IMR-90 (cell line): ENCODE data around the gene RHOD. TPM values are rescaled to one million over a fixed set of nuclear protein-coding genes. Genes with fewer than 3 reads are reported as not detected.
A peak's percentile ranks its signal among the peaks of the same experiment; 100 is the strongest.

Experiments
- ATAC-seq: fragments of 200-7000 bp; cut with Tn5 transposase; 2 replicates; pipeline ENCODE4 v1.9.1; 2020; ENCODE audit warnings: low read depth, mild to moderate bottlenecking, moderate library complexity
- BruUV-seq: library from RNA; stranded (reverse); fragments of 400-500 nt; replicated peaks from 2 replicates; lab custom pipeline; 2021; lab: Mats Ljungman, UMichigan
- CTCF ChIA-PET: fragments of 300-600 bp; formaldehyde crosslinking; extraction: SDS; loops from one replicate; lab custom pipeline; 2021; ENCODE audit warnings: antibody characterized with exemption; lab: Yijun Ruan, JAX
- POLR2A ChIA-PET: fragments of 300-600 bp; sonication (Branson Sonifier 250); formaldehyde crosslinking; loops from one replicate; lab custom pipeline; 2022; ENCODE audit warnings: antibody characterized with exemption; ENCODE audit not compliant: unreplicated experiment; lab: Charles Lee
- DNase-seq: peaks from one replicate; pipeline ENCODE4 v3.0.0; 2013
- H2AFZ ChIP-seq: replicated peaks from 2 replicates; pipeline ENCODE3; 2013; ENCODE audit warnings: low read length, mild to moderate bottlenecking; ENCODE audit not compliant: poor library complexity
- H2AK5ac ChIP-seq: 2 replicates; pipeline ENCODE4 v1.6.1; 2013; ENCODE audit warnings: low read depth, low read length, inconsistent platforms
- H2AK9ac ChIP-seq: replicated peaks from 2 replicates; pipeline ENCODE3; 2013; ENCODE audit warnings: mild to moderate bottlenecking, low read depth, low read length, moderate library complexity; ENCODE audit not compliant: poor library complexity
- H2BK120ac ChIP-seq: 2 replicates; pipeline ENCODE4 v1.6.1; 2013; ENCODE audit warnings: low read depth, low read length, inconsistent platforms
- H2BK15ac ChIP-seq: 3 replicates; pipeline ENCODE4 v1.6.1; 2013; ENCODE audit warnings: low read depth, low read length, inconsistent platforms
- H2BK20ac ChIP-seq: 2 replicates; pipeline ENCODE4 v1.6.1; 2013; ENCODE audit warnings: low read depth, mild to moderate bottlenecking, inconsistent platforms, low read length, moderate library complexity
- H2BK5ac ChIP-seq: 2 replicates; pipeline ENCODE4 v1.6.1; 2013; ENCODE audit warnings: mild to moderate bottlenecking, low read depth, low read length, inconsistent platforms; ENCODE audit not compliant: poor library complexity, severe bottlenecking
- H3K14ac ChIP-seq: replicated peaks from 2 replicates; pipeline ENCODE4 v1.6.1; 2013; ENCODE audit warnings: low read depth, low read length, inconsistent platforms
- H3K18ac ChIP-seq: 2 replicates; pipeline ENCODE4 v1.6.1; 2013; ENCODE audit warnings: low read depth, low read length, control low read depth
- H3K23ac ChIP-seq: 2 replicates; pipeline ENCODE4 v1.6.1; 2013; ENCODE audit warnings: low read depth, low read length, inconsistent platforms
- H3K27ac ChIP-seq: 2 replicates; pipeline ENCODE4 v1.5.1; 2013; ENCODE audit warnings: mild to moderate bottlenecking, control low read depth, low read length; ENCODE audit not compliant: insufficient read depth
- H3K27me3 ChIP-seq: 2 replicates; pipeline ENCODE4 v1.6.1; 2013; ENCODE audit warnings: low read length; ENCODE audit not compliant: control insufficient read depth, insufficient read depth
- H3K36me3 ChIP-seq: 2 replicates; pipeline ENCODE4 v1.6.1; 2013; ENCODE audit warnings: low read length, mixed read lengths; ENCODE audit not compliant: control insufficient read depth, insufficient read depth
- H3K4ac ChIP-seq: 2 replicates; pipeline ENCODE4 v1.6.1; 2013; ENCODE audit warnings: low read depth, low read length, inconsistent platforms
- H3K4me1 ChIP-seq: 2 replicates; pipeline ENCODE4 v1.6.1; 2013; ENCODE audit warnings: low read length, mixed read lengths; ENCODE audit not compliant: control insufficient read depth, insufficient read depth
- H3K4me2 ChIP-seq: 2 replicates; pipeline ENCODE4 v1.6.1; 2013; ENCODE audit warnings: low read depth, mild to moderate bottlenecking, control low read depth, low read length, moderate library complexity
- H3K4me3 ChIP-seq: 2 replicates; pipeline ENCODE4 v1.5.1; 2013; ENCODE audit warnings: low read depth, mild to moderate bottlenecking, control low read depth, low read length, moderate library complexity; ENCODE audit not compliant: insufficient read depth
- H3K56ac ChIP-seq: 2 replicates; pipeline ENCODE4 v1.6.1; 2013; ENCODE audit warnings: low read length, inconsistent platforms; ENCODE audit not compliant: insufficient read depth; ENCODE audit errors: extremely low read depth
- H3K79me1 ChIP-seq, 2 experiments: 2 replicates each; pipeline ENCODE4 v1.6.1; 2013; ENCODE audit warnings: low read length in 2 of 2, inconsistent platforms in 1 of 2, low read depth in 1 of 2
- H3K9ac ChIP-seq: 2 replicates; pipeline ENCODE4 v1.6.1; 2013; ENCODE audit warnings: low read depth, low read length, control low read depth
- H3K9me1 ChIP-seq: 2 replicates; pipeline ENCODE4 v1.6.1; 2013; ENCODE audit warnings: low read length, inconsistent platforms; ENCODE audit not compliant: insufficient read depth
- H3K9me3 ChIP-seq: 2 replicates; pipeline ENCODE4 v1.6.1; 2013; ENCODE audit warnings: low read length; ENCODE audit not compliant: control insufficient read depth, insufficient read depth
- H4K20me1 ChIP-seq: 2 replicates; pipeline ENCODE4 v1.6.1; 2013; ENCODE audit warnings: low read length, inconsistent platforms; ENCODE audit not compliant: insufficient read depth
- H4K5ac ChIP-seq: 2 replicates; pipeline ENCODE4 v1.6.1; 2013; ENCODE audit warnings: mild to moderate bottlenecking, low read depth, low read length, control low read depth
- H4K8ac ChIP-seq, 2 experiments: 2 replicates each; pipeline ENCODE4 v1.6.1; 2013; ENCODE audit warnings: low read depth in 2 of 2, low read length in 2 of 2, control low read depth in 1 of 2, inconsistent platforms in 1 of 2
- H4K91ac ChIP-seq: 2 replicates; pipeline ENCODE4 v1.6.1; 2013; ENCODE audit warnings: low read depth, low read length, inconsistent platforms; ENCODE audit not compliant: insufficient read depth
- BHLHE40 ChIP-seq: fragments of 150-350 bp; IDR thresholded peaks from 2 replicates; pipeline ENCODE4 v1.6.1; 2016; ENCODE audit warnings: mild to moderate bottlenecking, low read depth, low read length
- CEBPB ChIP-seq: IDR thresholded peaks from 2 replicates; pipeline ENCODE4 v1.6.1; 2012; ENCODE audit warnings: low read depth, low read length, improper control_type of control experiment
- CHD1 ChIP-seq: IDR thresholded peaks from 2 replicates; pipeline ENCODE4 v1.6.1; 2012; ENCODE audit warnings: low read depth, low read length, improper control_type of control experiment
- CTCF ChIP-seq: conservative IDR thresholded peaks from 2 replicates; pipeline ENCODE4 v1.5.1; 2012; ENCODE audit warnings: mild to moderate bottlenecking, low read depth, low read length, improper control_type of control experiment
- ELK1 ChIP-seq: fragments of 150-350 bp; IDR thresholded peaks from 2 replicates; pipeline ENCODE4 v1.6.1; 2016; ENCODE audit warnings: low read depth, mild to moderate bottlenecking, low read length, moderate library complexity, borderline replicate concordance
- FOS ChIP-seq: fragments of 150-350 bp; IDR thresholded peaks from 2 replicates; pipeline ENCODE4 v1.6.1; 2016; ENCODE audit warnings: low read depth, low read length
- MAFK ChIP-seq: IDR thresholded peaks from 2 replicates; pipeline ENCODE4 v1.6.1; 2012; ENCODE audit warnings: low read depth, low read length, improper control_type of control experiment
- MAZ ChIP-seq: IDR thresholded peaks from 2 replicates; pipeline ENCODE4 v1.6.1; 2012; ENCODE audit warnings: low read depth, mild to moderate bottlenecking, low read length, improper control_type of control experiment, moderate library complexity, borderline replicate concordance
- MXI1 ChIP-seq: IDR thresholded peaks from 2 replicates; pipeline ENCODE4 v1.6.1; 2012; ENCODE audit warnings: low read depth, mild to moderate bottlenecking, low read length, moderate library complexity, borderline replicate concordance
- POLR2A ChIP-seq: IDR thresholded peaks from 2 replicates; pipeline ENCODE4 v1.6.1; 2012; ENCODE audit warnings: mild to moderate bottlenecking, low read depth, low read length
- RAD21 ChIP-seq: IDR thresholded peaks from 2 replicates; pipeline ENCODE4 v1.6.1; 2012; ENCODE audit warnings: low read length, improper control_type of control experiment
- RCOR1 ChIP-seq: IDR thresholded peaks from 2 replicates; pipeline ENCODE4 v1.6.1; 2012; ENCODE audit warnings: mild to moderate bottlenecking, low read length, improper control_type of control experiment; ENCODE audit not compliant: insufficient replicate concordance
- RFX5 ChIP-seq: IDR thresholded peaks from 2 replicates; pipeline ENCODE4 v1.8.0; 2012; ENCODE audit warnings: low read depth, mild to moderate bottlenecking, low read length, moderate library complexity
- SMC3 ChIP-seq: fragments of 150-350 bp; IDR thresholded peaks from 2 replicates; pipeline ENCODE4 v1.6.1; 2016; ENCODE audit warnings: low read depth, mild to moderate bottlenecking, antibody characterized with exemption, low read length, moderate library complexity
- USF2 ChIP-seq: fragments of 150-350 bp; IDR thresholded peaks from 2 replicates; pipeline ENCODE4 v1.6.1; 2017; ENCODE audit warnings: mild to moderate bottlenecking, antibody characterized with exemption, low read length, low read depth
- WGBS, 2 experiments: methylation state at CpG; one replicate each; pipeline versions ENCODE4 v1.1.5 to v1.1.7; 2013; ENCODE audit warnings: missing lambda C conversion rate in 2 of 2; ENCODE audit not compliant: insufficient read length in 1 of 2; ENCODE audit errors: extremely low coverage in 2 of 2; 5-methylcytosine and 5-hydroxymethylcytosine counted together
- dilution Hi-C: fragments of 300-500 bp; cut with HindIII; formaldehyde crosslinking; loops from one replicate; pipeline ENCODE4 v1.14.3; 2018; ENCODE audit warnings: low sequenced_read_pairs; ENCODE audit not compliant: unreplicated experiment
- in situ Hi-C: fragments of 300-500 bp; cut with MboI; formaldehyde crosslinking; loops from 3 replicates; pipeline ENCODE4 v1.14.3; 2019; ENCODE audit warnings: low sequenced_read_pairs, inconsistent platforms, mixed read lengths
- intact Hi-C: fragments of 100-400 bp; cut with micrococcal nuclease; formaldehyde crosslinking; loops from 2 replicates; pipeline ENCODE4 v1.10.0; 2022
- polyA plus RNA-seq, 3 experiments: library from polyadenylated mRNA; depleted of rRNA; stranded (reverse); fragments of >200 nt; gene quantifications; 2 replicates each; pipeline ENCODE4 v1.2.3, GENCODE V29; 2012; ENCODE audit warnings: low replicate concordance in 1 of 3
- total RNA-seq: library from RNA; depleted of rRNA; stranded (reverse); fragments of >200 nt; gene quantifications from 2 replicates; pipeline ENCODE4 v1.2.3, GENCODE V29; 2012

Gene RHOD
- total and polyA plus RNA-seq, 2 of the 4 experiments (the other 2 are of a cell fraction) = 4.7 to 10.9 TPM

GRCh38 chr11:67043572-67044349 is 12.9 kb upstream of the RHOD start:
- no peaks in the 10 kb centered on the region for H3K36me3 ChIP-seq
- no peak overlapping the region for H2BK15ac ChIP-seq
- no peak overlapping the region for H3K27ac ChIP-seq
- 72% methylated on average over 7 of the region's 18 CpGs; no CpG with 5 or more reads in 1 of the 2 experiments for WGBS, 2 experiments
- H3K4me1 ChIP-seq = peaks cover 21% of the 10 kb centered on the region
- H3K56ac ChIP-seq = no peak overlapping the region
- ATAC-seq (peak; percentile 57), DNase-seq (peak; percentile 18)
- intact Hi-C loops (no loop called here), dilution Hi-C loops (no loop called here), in situ Hi-C loops (no loop called here)
- peaks cover 4% of the 10 kb centered on the region; the same call in 1 of the 2 replicates for H3K9me1 ChIP-seq
- H3K23ac ChIP-seq = no peak overlapping the region
- peak overlapping the region; percentile 50 for H2AK9ac ChIP-seq
- H3K4me2 ChIP-seq = no peak overlapping the region
- H3K9me3 ChIP-seq = no peaks in the 10 kb centered on the region
- H3K9ac ChIP-seq = no peak overlapping the region
- H4K5ac ChIP-seq = no peak overlapping the region
- no peak overlapping the region for H2BK20ac ChIP-seq
- H2BK5ac ChIP-seq = no peak overlapping the region
- CTCF ChIA-PET = no interaction called here
- no peak overlapping the region for H2AFZ ChIP-seq
- H3K14ac ChIP-seq = no peak overlapping the region
- peaks cover 10% of the 10 kb centered on the region; the same call in 1 of the 2 replicates for H4K20me1 ChIP-seq
- no peak overlapping the region for H3K4me3 ChIP-seq
- H3K27me3 ChIP-seq = peaks cover 12% of the 10 kb centered on the region
- H2BK120ac ChIP-seq = no peak overlapping the region
- H4K91ac ChIP-seq = no peak overlapping the region
- peak overlapping the region; percentile 56; the same call in 1 of the 2 replicates for H2AK5ac ChIP-seq
- H4K8ac ChIP-seq = no peak overlapping the region
- BruUV-seq = no TSS peak
- no peaks in the 10 kb centered on the region for H3K79me1 ChIP-seq
- TF ChIP-seq CHD1 (no peak), CEBPB (no peak), USF2 (no peak), CTCF (no peak), MXI1 (no peak), RAD21 (no peak), POLR2A (no peak), SMC3 (no peak), MAFK (no peak), RFX5 (no peak), FOS (no peak), BHLHE40 (no peak), MAZ (no peak), ELK1 (no peak), RCOR1 (no peak)
- H3K4ac ChIP-seq = no peak overlapping the region
- no peak overlapping the region for H3K18ac ChIP-seq
- POLR2A ChIA-PET = no interaction called here
